ENCODE results near the gene MYZAP. TPM values are rescaled to one million over a fixed set of nuclear protein-coding genes. Genes with fewer than 3 reads are reported as not detected.
A peak's percentile ranks its signal among the peaks of the same experiment; 100 is the strongest.

The MYZAP gene
- total RNA-seq, 2 donors from 2014 or later, result not detected

DNA sequence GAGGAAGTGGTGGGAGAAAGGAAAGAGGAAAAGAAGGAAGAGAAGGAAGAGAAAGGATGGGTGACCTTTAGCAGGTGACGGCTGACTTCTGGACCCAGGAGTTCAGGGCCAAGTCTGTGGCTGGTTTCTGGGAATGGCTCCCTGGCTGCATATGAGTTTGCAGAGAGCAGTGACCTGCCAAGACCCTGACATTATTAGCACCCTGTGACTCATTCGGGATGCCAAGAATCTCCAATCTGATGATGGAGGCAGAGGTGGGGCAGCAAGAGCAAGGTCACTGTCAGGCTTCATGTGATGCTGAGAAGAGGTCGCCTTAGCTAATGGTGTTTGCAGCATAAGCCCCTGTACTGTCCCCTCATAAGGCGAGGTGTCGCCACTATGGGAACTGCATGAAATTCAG, 42.6 kb downstream of the MYZAP start:
- Mint-ChIP-seq H3K4me3 (no peak overlapping the region), H3K27ac (no peak overlapping the region), H3K9me3 (no peaks in the 10 kb centered on the region), H3K27me3 (peaks cover 8 to 13% of the 10 kb centered on the region in 2 donors), H3K36me3 (no peaks in the 10 kb centered on the region), H3K4me1 (ENCODE audit: low read depth in 2 of 2) (no peaks in the 10 kb centered on the region)
- no peak for ATAC-seq
- no peak for DNase-seq (ENCODE audit: low spot score)

GRCh38 chr15:57635300-57635909, 43.7 kb downstream of the MYZAP start:
- DNase-seq (ENCODE audit: low spot score), result no peak
- H3K4me1 Mint-ChIP-seq (ENCODE audit: low read depth in 2 of 2), result peaks cover 3 to 5% of the 10 kb centered on the region in 2 donors
- H3K9me3 Mint-ChIP-seq, result no peaks in the 10 kb centered on the region
- no peaks in the 10 kb centered on the region for H3K36me3 Mint-ChIP-seq
- H3K4me3 Mint-ChIP-seq, result no peak overlapping the region
- peaks cover 12 to 21% of the 10 kb centered on the region in 2 donors for H3K27me3 Mint-ChIP-seq
- ATAC-seq, result no peak
- no peak overlapping the region for H3K27ac Mint-ChIP-seq

GRCh38 chr15:57637846-57638245, 46.1 kb downstream of the MYZAP start:
- ATAC-seq, result no peak
- H3K36me3 Mint-ChIP-seq, result no peaks in the 10 kb centered on the region
- H3K27ac Mint-ChIP-seq, result no peak overlapping the region
- no peaks in the 10 kb centered on the region for H3K9me3 Mint-ChIP-seq
- H3K27me3 Mint-ChIP-seq, result peaks cover 9 to 33% of the 10 kb centered on the region in 2 donors
- peaks cover 3 to 5% of the 10 kb centered on the region in 2 donors for H3K4me1 Mint-ChIP-seq (ENCODE audit: low read depth in 2 of 2)
- no peak for DNase-seq (ENCODE audit: low spot score)
- H3K4me3 Mint-ChIP-seq, result no peak overlapping the region

- peaks cover 8 to 21% of the 10 kb centered on the region in 2 donors for H3K27me3 Mint-ChIP-seq
- ATAC-seq, result no peak
- H3K9me3 Mint-ChIP-seq, result no peaks in the 10 kb centered on the region
- no peaks in the 10 kb centered on the region for H3K36me3 Mint-ChIP-seq
- DNase-seq (ENCODE audit: low spot score), result no peak
- H3K27ac Mint-ChIP-seq, result no peak overlapping the region
- peaks cover 3 to 5% of the 10 kb centered on the region in 2 donors for H3K4me1 Mint-ChIP-seq (ENCODE audit: low read depth in 2 of 2)
- H3K4me3 Mint-ChIP-seq, result no peak overlapping the region
Measured at GRCh38 chr15:57639306-57639705, 47.6 kb downstream of the MYZAP start.

GRCh38 chr15:57640930-57641682, 49.4 kb downstream of the MYZAP start:
- H3K27ac Mint-ChIP-seq, result no peak overlapping the region
- H3K4me1 Mint-ChIP-seq (ENCODE audit: low read depth in 2 of 2), result peaks cover 3 to 5% of the 10 kb centered on the region in 2 donors
- H3K27me3 Mint-ChIP-seq, result peaks cover 10 to 25% of the 10 kb centered on the region in 2 donors
- H3K36me3 Mint-ChIP-seq, result no peaks in the 10 kb centered on the region
- ATAC-seq (no peak), DNase-seq (ENCODE audit: low spot score) (no peak)
- no peak overlapping the region for H3K4me3 Mint-ChIP-seq
- H3K9me3 Mint-ChIP-seq, result no peaks in the 10 kb centered on the region

DNA sequence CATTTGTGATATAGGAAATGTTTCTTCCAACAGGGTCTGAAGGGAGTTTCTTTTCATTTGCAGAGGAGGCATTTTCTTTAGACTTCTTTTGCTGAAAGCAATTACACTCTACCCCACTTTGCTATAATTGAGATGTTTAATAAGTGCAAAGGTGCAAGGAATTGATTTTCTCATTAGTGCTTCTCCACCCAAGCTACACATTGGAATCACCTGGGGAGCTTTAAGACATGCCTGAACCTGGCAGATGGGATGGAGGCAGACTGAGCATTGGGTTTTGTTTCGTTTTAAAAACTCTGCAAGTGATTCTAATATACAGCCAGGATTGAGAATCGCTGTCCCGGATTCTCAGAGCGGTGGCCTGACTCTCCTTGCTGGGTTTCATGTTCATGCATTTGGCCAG, 52.1 kb downstream of the MYZAP start:
- peaks cover 3 to 5% of the 10 kb centered on the region in 2 donors for H3K4me1 Mint-ChIP-seq (ENCODE audit: low read depth in 2 of 2)
- H3K27me3 Mint-ChIP-seq, result peaks cover 17 to 40% of the 10 kb centered on the region in 2 donors
- no peak overlapping the region for H3K27ac Mint-ChIP-seq
- no peaks in the 10 kb centered on the region for H3K36me3 Mint-ChIP-seq
- no peak overlapping the region for H3K4me3 Mint-ChIP-seq
- ATAC-seq (no peak), DNase-seq (ENCODE audit: low spot score) (no peak)
- H3K9me3 Mint-ChIP-seq, result no peaks in the 10 kb centered on the region

DNA sequence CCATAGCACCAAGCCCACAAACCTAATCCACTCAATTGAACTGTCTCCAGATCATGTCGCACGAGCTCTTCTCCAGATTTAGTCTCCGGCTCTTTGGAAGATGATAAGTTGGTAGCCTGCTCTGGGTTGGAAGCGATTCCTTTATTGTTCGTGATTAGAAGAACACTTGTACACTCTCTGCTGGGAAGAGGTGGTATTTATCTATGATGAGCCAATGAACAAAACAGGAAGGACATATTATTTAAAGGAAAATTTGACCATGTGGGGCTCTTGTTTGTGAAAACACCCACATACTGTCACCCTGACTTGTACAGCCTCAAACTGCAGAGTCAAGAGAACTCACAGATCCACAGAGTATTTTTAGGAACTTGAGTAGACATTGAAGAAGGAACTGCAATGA, 54.4 kb downstream of the MYZAP start:
- DNase-seq (ENCODE audit: low spot score) (no peak), ATAC-seq (no peak)
- Mint-ChIP-seq H3K36me3 (no peaks in the 10 kb centered on the region), H3K4me1 (ENCODE audit: low read depth in 2 of 2) (no peaks in the 10 kb centered on the region), H3K27ac (no peak overlapping the region), H3K9me3 (no peaks in the 10 kb centered on the region), H3K4me3 (no peak overlapping the region), H3K27me3 (peaks cover 22 to 41% of the 10 kb centered on the region in 2 donors)

DNA sequence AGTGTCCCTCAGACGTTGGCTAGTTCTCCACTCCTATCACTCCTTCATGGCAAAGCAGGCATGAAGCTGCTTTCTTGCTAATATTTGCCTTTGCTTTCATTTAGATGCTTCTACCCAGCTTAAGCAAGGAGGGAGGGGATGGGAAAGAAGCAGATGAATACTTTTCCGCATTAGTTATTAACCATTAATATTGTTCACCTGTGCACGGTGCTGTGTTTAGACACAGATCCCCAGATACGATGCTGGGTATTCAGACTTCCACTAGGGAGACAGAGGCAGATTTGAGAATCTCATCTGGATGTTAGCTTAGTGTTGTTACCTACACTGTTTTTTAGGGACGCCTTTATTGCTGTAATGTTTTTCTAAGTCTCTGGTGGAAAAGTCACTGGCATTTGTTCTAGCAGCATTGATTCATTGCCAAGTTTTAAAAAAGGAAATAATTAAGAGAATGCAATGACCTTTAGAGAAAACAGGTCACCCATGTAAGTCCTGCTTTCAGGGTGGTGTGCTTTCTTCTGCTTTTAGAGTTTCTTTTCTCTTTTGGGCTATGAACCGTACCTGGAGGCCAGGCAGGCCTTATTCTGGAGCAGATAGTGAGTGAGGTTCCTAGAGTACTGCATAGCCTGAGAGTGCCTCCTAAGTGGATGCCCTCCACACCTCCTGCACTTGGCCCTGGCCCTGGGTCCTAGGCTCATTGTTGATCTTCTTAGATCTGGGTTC, 55.5 kb downstream of the MYZAP start:
- Mint-ChIP-seq H3K4me1 (ENCODE audit: low read depth in 2 of 2) (peaks cover 0 to 3% of the 10 kb centered on the region in 2 donors), H3K36me3 (no peaks in the 10 kb centered on the region), H3K4me3 (no peak overlapping the region), H3K27ac (no peak overlapping the region), H3K9me3 (no peaks in the 10 kb centered on the region), H3K27me3 (peaks cover 22 to 29% of the 10 kb centered on the region in 2 donors)
- no peak for ATAC-seq
- DNase-seq (ENCODE audit: low spot score), result no peak

DNA sequence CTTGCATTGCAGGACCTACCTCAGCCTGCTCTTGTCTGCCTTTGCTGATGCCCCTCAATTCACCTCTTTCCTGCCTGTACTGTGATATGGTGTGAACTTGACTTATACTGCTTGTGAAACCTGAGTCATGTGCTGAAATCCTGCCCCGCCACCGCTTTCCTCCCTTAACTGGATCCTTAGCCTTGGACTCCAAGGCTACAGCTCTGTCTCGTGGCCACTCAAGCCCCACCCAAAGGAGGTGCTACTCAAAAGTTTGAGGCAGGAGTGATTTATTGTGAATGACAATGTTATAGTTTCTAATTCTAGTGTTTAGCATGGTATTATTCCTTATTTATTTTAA, 56.1 kb downstream of the MYZAP start:
- ATAC-seq (no peak), DNase-seq (ENCODE audit: low spot score) (no peak)
- Mint-ChIP-seq H3K4me3 (no peak overlapping the region), H3K4me1 (ENCODE audit: low read depth in 2 of 2) (peaks cover 0 to 4% of the 10 kb centered on the region in 2 donors), H3K27me3 (peaks cover 22 to 29% of the 10 kb centered on the region in 2 donors), H3K27ac (no peak overlapping the region), H3K36me3 (no peaks in the 10 kb centered on the region), H3K9me3 (no peaks in the 10 kb centered on the region)

GRCh38 chr15:57649138-57649537, 57.4 kb downstream of the MYZAP start:
- H3K27me3 Mint-ChIP-seq, result peaks cover 22 to 29% of the 10 kb centered on the region in 2 donors
- no peak overlapping the region for H3K27ac Mint-ChIP-seq
- H3K4me1 Mint-ChIP-seq (ENCODE audit: low read depth in 2 of 2), result peaks cover 0 to 4% of the 10 kb centered on the region in 2 donors
- H3K36me3 Mint-ChIP-seq, result no peaks in the 10 kb centered on the region
- DNase-seq (ENCODE audit: low spot score) (no peak), ATAC-seq (no peak)
- no peaks in the 10 kb centered on the region for H3K9me3 Mint-ChIP-seq
- no peak overlapping the region for H3K4me3 Mint-ChIP-seq

GRCh38 chr15:57651445-57651844, 59.7 kb downstream of the MYZAP start:
- no peak overlapping the region for H3K4me3 Mint-ChIP-seq
- ATAC-seq, result peak; percentile 65 to 82
- no peak for DNase-seq (ENCODE audit: low spot score)
- H3K9me3 Mint-ChIP-seq, result no peaks in the 10 kb centered on the region
- H3K27ac Mint-ChIP-seq, result no peak overlapping the region
- H3K36me3 Mint-ChIP-seq, result no peaks in the 10 kb centered on the region
- H3K4me1 Mint-ChIP-seq (ENCODE audit: low read depth in 2 of 2), result peaks cover 0 to 4% of the 10 kb centered on the region in 2 donors
- peaks cover 21 to 22% of the 10 kb centered on the region in 2 donors for H3K27me3 Mint-ChIP-seq

DNA sequence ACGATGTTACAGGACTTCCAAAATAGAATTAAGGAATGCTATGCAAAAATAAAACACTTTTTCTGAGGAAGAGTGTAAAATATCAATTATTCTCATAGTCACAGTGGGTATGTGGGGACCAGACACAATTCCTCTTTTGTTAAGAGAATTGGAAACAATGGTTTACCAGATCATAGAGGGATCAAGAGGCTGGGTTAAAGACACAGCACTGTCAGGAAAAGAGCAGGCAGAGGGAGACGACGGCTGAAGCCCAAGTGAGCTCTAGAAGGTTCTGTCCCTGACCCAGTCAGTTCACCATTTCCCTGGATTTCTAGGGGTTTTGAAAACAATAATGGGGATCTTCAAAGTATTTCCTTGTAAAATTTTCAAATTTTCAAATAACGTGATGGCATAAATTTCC, 60.8 kb downstream of the MYZAP start:
- Mint-ChIP-seq H3K4me1 (ENCODE audit: low read depth in 2 of 2) (peaks cover 0 to 4% of the 10 kb centered on the region in 2 donors), H3K27ac (no peak overlapping the region), H3K4me3 (peak overlapping the region; percentile 3), H3K36me3 (no peaks in the 10 kb centered on the region), H3K27me3 (peaks cover 14 to 17% of the 10 kb centered on the region in 2 donors), H3K9me3 (no peaks in the 10 kb centered on the region)
- ATAC-seq (no peak), DNase-seq (ENCODE audit: low spot score) (no peak)

DNA sequence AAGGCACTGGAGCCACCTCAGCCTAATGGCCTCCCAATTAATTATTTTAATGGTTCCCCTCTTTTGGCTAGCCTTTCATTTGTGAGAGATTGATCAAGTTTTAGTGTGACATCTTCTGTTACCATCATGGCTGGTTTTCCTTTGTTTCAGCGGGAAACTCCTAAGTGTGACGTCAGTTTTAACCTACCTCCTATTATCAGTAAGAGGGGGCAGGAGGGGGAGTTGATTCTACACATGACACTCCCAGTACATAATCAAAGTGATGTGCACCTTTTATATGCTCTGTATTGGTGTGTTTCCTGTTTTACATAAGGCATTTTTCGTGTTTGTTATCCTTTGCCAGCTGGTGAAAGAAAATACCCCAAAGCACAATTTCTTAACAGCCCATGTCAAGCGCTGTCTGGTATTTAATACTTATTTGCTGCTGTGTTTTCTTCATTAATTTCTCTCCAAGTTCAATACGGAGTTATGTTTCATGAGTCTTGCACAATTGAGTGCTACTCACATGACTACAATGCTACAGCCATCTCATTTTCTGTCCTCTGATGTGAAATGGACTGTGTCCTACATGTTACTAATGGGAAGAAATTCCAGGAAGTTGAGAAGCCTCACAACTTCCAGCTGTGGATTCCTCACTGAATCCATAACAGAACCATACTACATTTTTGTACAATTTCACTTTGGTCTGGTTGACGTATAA, 62.6 kb downstream of the MYZAP start:
- Mint-ChIP-seq H3K4me3 (no peak overlapping the region), H3K36me3 (no peaks in the 10 kb centered on the region), H3K9me3 (no peaks in the 10 kb centered on the region), H3K4me1 (ENCODE audit: low read depth in 2 of 2) (peaks cover 0 to 4% of the 10 kb centered on the region in 2 donors), H3K27ac (no peak overlapping the region), H3K27me3 (peaks cover 22 to 23% of the 10 kb centered on the region in 2 donors)
- DNase-seq (ENCODE audit: low spot score) (no peak), ATAC-seq (no peak)
